H1 (cell line): ENCODE measurements around the gene CYP26A1. TPM values are rescaled to one million over a fixed set of nuclear protein-coding genes. Genes with fewer than 3 reads are reported as not detected.

Source experiments
- CTCF ChIA-PET: fragments of 300-600 bp; sonication (Branson Sonifier 250); formaldehyde crosslinking; loops from one replicate; lab custom pipeline; 2021; ENCODE audit not compliant: partially characterized antibody; lab: Charles Lee
- POLR2A ChIA-PET: fragments of 300-600 bp; sonication (Branson Sonifier 250); formaldehyde crosslinking; loops from one replicate; lab custom pipeline; 2021; ENCODE audit warnings: inconsistent platforms; ENCODE audit not compliant: partially characterized antibody; lab: Charles Lee
- DNase-seq, 2 experiments: peaks; one replicate each; pipeline versions ENCODE4 v3.0.0 to v3.0.0-alpha.2; 2010 to 2022; ENCODE audit warnings: low spot score in 2 of 2, low read depth in 1 of 2, mixed read lengths in 1 of 2
- FAIRE-seq: peaks from 2 replicates; lab custom pipeline; 2011; peaks lifted over from hg19 to GRCh38; lab: Jason Lieb, UNC
- H2AFZ ChIP-seq: 2 replicates; pipeline ENCODE4 v1.8.1; 2012; ENCODE audit warnings: low read length, inconsistent platforms
- H2AK5ac ChIP-seq: 2 replicates; pipeline ENCODE4 v1.6.1; 2013; ENCODE audit warnings: low read depth, low read length
- H2BK120ac ChIP-seq: replicated peaks from 2 replicates; pipeline ENCODE3; 2013; ENCODE audit warnings: low read depth, low read length, inconsistent platforms
- H2BK12ac ChIP-seq: 2 replicates; pipeline ENCODE4 v1.6.1; 2013; ENCODE audit warnings: low read depth, low read length
- H2BK15ac ChIP-seq: 2 replicates; pipeline ENCODE4 v1.6.1; 2013; ENCODE audit warnings: low read length
- H2BK20ac ChIP-seq: 2 replicates; pipeline ENCODE4 v1.6.1; 2013; ENCODE audit warnings: low read length
- H2BK5ac ChIP-seq: 2 replicates; pipeline ENCODE4 v1.6.1; 2013; ENCODE audit warnings: low read depth, low read length
- H3K14ac ChIP-seq: 2 replicates; pipeline ENCODE4 v1.6.1; 2013; ENCODE audit warnings: inconsistent platforms; ENCODE audit not compliant: insufficient read length
- H3K18ac ChIP-seq: 2 replicates; pipeline ENCODE4 v1.6.1; 2013; ENCODE audit warnings: low read length; ENCODE audit errors: extremely low read depth
- H3K23ac ChIP-seq: 2 replicates; pipeline ENCODE4 v1.6.1; 2013; ENCODE audit warnings: inconsistent platforms; ENCODE audit not compliant: insufficient read length
- H3K23me2 ChIP-seq: 2 replicates; pipeline ENCODE4 v1.6.1; 2013; ENCODE audit warnings: low read depth, low read length
- H3K27ac ChIP-seq: 2 replicates; pipeline ENCODE4 v1.6.1; 2011; ENCODE audit warnings: low read depth, low read length, inconsistent platforms
- H3K27me3 ChIP-seq, 4 experiments: replicated peaks in 1 of 4; 1 replicate in 1 of 4; 2 replicates in 3 of 4; pipeline versions ENCODE4 v1.6.1 to v1.8.1; 2011 to 2013; ENCODE audit warnings: low read length in 3 of 4, mild to moderate bottlenecking in 3 of 4, inconsistent platforms in 2 of 4, mixed read lengths in 2 of 4, moderate library complexity in 1 of 4; ENCODE audit not compliant: control insufficient read depth in 3 of 4, insufficient read depth in 3 of 4; ENCODE audit errors: extremely low read depth in 1 of 4
- H3K36me3 ChIP-seq, 4 experiments: 2 replicates each; pipeline versions ENCODE4 v1.6.1 to v1.8.1; 2011 to 2013; ENCODE audit warnings: mild to moderate bottlenecking in 4 of 4, low read length in 3 of 4, moderate library complexity in 2 of 4, control low read depth in 1 of 4, inconsistent platforms in 1 of 4; ENCODE audit not compliant: insufficient read depth in 4 of 4, control insufficient read depth in 2 of 4
- H3K4ac ChIP-seq: replicated peaks from 2 replicates; pipeline ENCODE3; 2013; ENCODE audit warnings: low read length, low read depth, mixed read lengths, inconsistent platforms; ENCODE audit not compliant: insufficient read length
- H3K4me1 ChIP-seq, 4 experiments: replicated peaks in 1 of 4; 1 replicate in 1 of 4; 2 replicates in 3 of 4; pipeline versions ENCODE4 v1.6.1 to v1.8.1; 2011 to 2013; ENCODE audit warnings: low read length in 3 of 4, inconsistent platforms in 2 of 4, mixed read lengths in 1 of 4; ENCODE audit not compliant: insufficient read depth in 4 of 4, control insufficient read depth in 3 of 4
- H3K4me2 ChIP-seq, 2 experiments: 2 replicates each; pipeline versions ENCODE4 v1.6.1 to v1.8.1; 2011 to 2013; ENCODE audit warnings: low read depth in 2 of 2, low read length in 2 of 2, control low read depth in 1 of 2, inconsistent platforms in 1 of 2, mild to moderate bottlenecking in 1 of 2; ENCODE audit not compliant: insufficient read depth in 1 of 2
- H3K4me3 ChIP-seq, 4 experiments: fragments of 200-600, 300-600 bp in 1 of 4; sonication (generic), shearing (Covaris generic), sonication (Bioruptor Twin) in 1 of 4; 2 replicates each; pipeline versions ENCODE4 v1.5.1 to v1.8.1; 2011 to 2016; ENCODE audit warnings: low read length in 4 of 4, low read depth in 3 of 4, control low read depth in 2 of 4, inconsistent platforms in 2 of 4, mild to moderate bottlenecking in 2 of 4, mixed read lengths in 1 of 4, moderate library complexity in 1 of 4; ENCODE audit not compliant: insufficient read depth in 2 of 4; ENCODE audit errors: extremely low read depth in 1 of 4
- H3K56ac ChIP-seq: replicated peaks from 2 replicates; pipeline ENCODE3; 2013; ENCODE audit warnings: low read depth, mild to moderate bottlenecking, mixed read lengths, low read length, inconsistent platforms; ENCODE audit not compliant: insufficient read length
- H3K79me1 ChIP-seq: 2 replicates; pipeline ENCODE4 v1.6.1; 2013; ENCODE audit warnings: low read depth, low read length, control low read depth
- H3K79me2 ChIP-seq, 2 experiments: 2 replicates each; pipeline versions ENCODE4 v1.6.1 to v1.8.1; 2012 to 2013; ENCODE audit warnings: low read length in 2 of 2, mild to moderate bottlenecking in 2 of 2, inconsistent platforms in 1 of 2; ENCODE audit not compliant: insufficient read depth in 2 of 2, control insufficient read depth in 1 of 2
- H3K9ac ChIP-seq, 4 experiments: replicated peaks in 1 of 4; 1 replicate in 1 of 4; 2 replicates in 3 of 4; pipeline versions ENCODE4 v1.6.1 to v1.8.1; 2011 to 2013; ENCODE audit warnings: low read depth in 3 of 4, low read length in 3 of 4, control low read depth in 2 of 4, mild to moderate bottlenecking in 2 of 4, moderate library complexity in 2 of 4, inconsistent platforms in 1 of 4; ENCODE audit errors: extremely low read depth in 1 of 4
- H3K9me3 ChIP-seq, 2 experiments: 2 replicates each; pipeline versions ENCODE4 v1.6.1 to v1.8.1; 2012 to 2013; ENCODE audit warnings: mild to moderate bottlenecking in 2 of 2, moderate library complexity in 2 of 2, control low read depth in 1 of 2, inconsistent platforms in 1 of 2, low read depth in 1 of 2, low read length in 1 of 2, mixed read lengths in 1 of 2; ENCODE audit not compliant: insufficient read depth in 2 of 2
- H4K20me1 ChIP-seq, 2 experiments: replicated peaks in 1 of 2; 2 replicates each; pipeline versions ENCODE3 to v1.8.1; 2011 to 2013; ENCODE audit warnings: inconsistent platforms in 2 of 2, low read length in 2 of 2, mild to moderate bottlenecking in 1 of 2; ENCODE audit not compliant: insufficient read depth in 2 of 2, control insufficient read depth in 1 of 2
- H4K5ac ChIP-seq: 2 replicates; pipeline ENCODE4 v1.6.1; 2013; ENCODE audit warnings: low read length, low read depth, mixed read lengths, inconsistent platforms; ENCODE audit not compliant: insufficient read length
- H4K8ac ChIP-seq: 2 replicates; pipeline ENCODE4 v1.8.0; 2013; ENCODE audit warnings: mild to moderate bottlenecking, moderate library complexity, low read length, inconsistent platforms; ENCODE audit not compliant: insufficient read depth; ENCODE audit errors: extremely low read depth
- H4K91ac ChIP-seq: replicated peaks from 2 replicates; pipeline ENCODE3; 2013; ENCODE audit warnings: low read length, mixed read lengths, inconsistent platforms; ENCODE audit not compliant: insufficient read length
- HDAC2 ChIP-seq, 2 experiments: fragments of 300-600 bp in 1 of 2; sonication (generic) in 1 of 2; IDR thresholded peaks; 2 replicates each; pipeline ENCODE4 v1.6.1; 2011 to 2012; ENCODE audit warnings: low read depth in 2 of 2, low read length in 2 of 2, mild to moderate bottlenecking in 2 of 2, moderate library complexity in 2 of 2, borderline replicate concordance in 1 of 2, inconsistent platforms in 1 of 2
- RFX5 ChIP-seq: IDR thresholded peaks from 2 replicates; pipeline ENCODE4 v1.6.1; 2011; ENCODE audit warnings: low read depth, low read length, improper control_type of control experiment, borderline replicate concordance
- RXRA ChIP-seq: IDR thresholded peaks from 2 replicates; pipeline ENCODE4 v1.6.1; 2011; ENCODE audit warnings: low read depth, mild to moderate bottlenecking, low read length, moderate library complexity; ENCODE audit not compliant: insufficient read depth
- SIRT6 ChIP-seq: IDR thresholded peaks from one replicate; pipeline ENCODE4 v1.7.1; 2012; ENCODE audit warnings: low read length, inconsistent platforms
- SRF ChIP-seq: IDR thresholded peaks from 2 replicates; pipeline ENCODE4 v1.6.1; 2011; ENCODE audit warnings: mild to moderate bottlenecking, low read depth, low read length, moderate library complexity
- WGBS, 2 experiments: shearing (Covaris generic) in 1 of 2; methylation state at CpG; one replicate each; pipeline versions ENCODE4 v1.1.6 to v1.1.7; 2013 to 2015; ENCODE audit warnings: low lambda C conversion rate in 2 of 2, mixed read lengths in 2 of 2, inconsistent platforms in 1 of 2, low coverage in 1 of 2, missing lambda C conversion rate in 1 of 2; ENCODE audit not compliant: insufficient replicate concordance in 2 of 2, insufficient coverage in 1 of 2, insufficient read length in 1 of 2; ENCODE audit errors: extremely low coverage in 1 of 2, missing lambda C conversion rate in 1 of 2; 5-methylcytosine and 5-hydroxymethylcytosine counted together
- polyA plus RNA-seq, 7 experiments: library from polyadenylated mRNA; depleted of rRNA in 3 of 7; stranded (reverse) in 5 of 7; unstranded in 2 of 7; fragments of >200 nt in 5 of 7; fragments of 200-250 nt in 2 of 7; gene quantifications; 1 replicate in 5 of 7; 2 replicates in 1 of 7; 4 replicates in 1 of 7; pipeline versions ENCODE4 v1.2.1 to v1.2.3, GENCODE V29; 2011 to 2013; ENCODE audit warnings: missing spikeins in 2 of 7, mixed read lengths in 2 of 7
- total RNA-seq: library from RNA; stranded (reverse); fragmentation: NEBNext Ultra II Directional; extraction: Animal tissue kit (Norgen Biotek cat#: 25700); gene quantifications from 2 replicates; pipeline ENCODE4 v1.2.1, GENCODE V29; 2021

CYP26A1 gene
- total and polyA plus RNA-seq, 2 of the 8 experiments (the other 6 are each of a cell fraction or from before 2014, with no cell fraction given): 5.0 to 9.1 TPM

DNA sequence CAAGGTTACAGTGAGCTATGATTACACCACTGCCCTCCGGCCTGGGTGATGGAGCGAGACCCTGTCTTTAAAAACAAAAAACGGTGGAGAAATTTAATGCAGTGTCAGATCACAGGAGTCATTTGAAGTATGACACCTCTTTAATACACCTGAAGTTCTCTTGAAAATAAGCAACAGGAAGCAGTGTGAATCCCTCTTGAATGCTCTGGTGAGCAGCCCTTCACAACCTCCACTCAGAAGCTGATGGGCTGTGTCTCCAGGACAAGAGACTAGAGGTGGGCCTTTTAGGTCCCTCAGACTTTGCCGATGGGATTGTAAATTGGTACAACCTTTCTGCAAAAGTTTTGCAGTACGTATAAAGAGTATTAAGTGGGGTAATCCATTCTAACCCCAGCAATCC, 50.1 kb downstream of the CYP26A1 start:
- H2BK5ac ChIP-seq: no peak overlapping the region
- H3K9ac ChIP-seq: no peak overlapping the region
- H3K23me2 ChIP-seq: no peaks in the 10 kb centered on the region; the same call in 1 of the 2 replicates
- H3K79me1 ChIP-seq: no peaks in the 10 kb centered on the region
- H3K23ac ChIP-seq: no peak overlapping the region
- H3K27me3 ChIP-seq: no peaks in the 10 kb centered on the region
- H3K4me1 ChIP-seq: no peaks in the 10 kb centered on the region
- ChIA-PET POLR2A (interaction anchor here (1.0 kb wide), 1 partner anchor 99 kb away, joined by 3 read pairs; no protein-coding TSS in a partner anchor), CTCF (interaction anchor here (0.6 to 1.8 kb wide), 6 partner anchors 10 to 234 kb away, joined by 3 to 8 read pairs (median 3); no protein-coding TSS in a partner anchor)
- no peak overlapping the region for H3K56ac ChIP-seq
- H3K4me2 ChIP-seq: no peak overlapping the region
- 83% methylated on average over 5 of the region's 5 CpGs; no CpG with 5 or more reads in 1 of the 2 experiments for WGBS, 2 experiments
- H3K4me3 ChIP-seq: no peak overlapping the region
- no peak overlapping the region for H4K5ac ChIP-seq
- no peak overlapping the region for H4K91ac ChIP-seq
- H2BK12ac ChIP-seq: no peak overlapping the region
- no peak for DNase-seq
- TF ChIP-seq RXRA: no peak
- TF ChIP-seq SRF: no peak
- no peak for TF ChIP-seq RFX5
- TF ChIP-seq SIRT6: no peak
- no peak for TF ChIP-seq HDAC2 (IDR thresholded peaks at IDR 0.05; ENCODE audit: borderline replicate concordance in 1 of 2, low read depth in 2 of 2, low read length in 2 of 2)
- no peaks in the 10 kb centered on the region for H4K20me1 ChIP-seq
- peaks cover 25% of the 10 kb centered on the region in 2 experiments for H3K9me3 ChIP-seq
- no peak overlapping the region for H2BK120ac ChIP-seq
- no peak overlapping the region for H2BK20ac ChIP-seq
- FAIRE-seq: no peak
- no peaks in the 10 kb centered on the region for H3K79me2 ChIP-seq
- H2AFZ ChIP-seq: no peak overlapping the region
- no peak overlapping the region for H3K18ac ChIP-seq
- no peak overlapping the region for H3K4ac ChIP-seq
- H3K27ac ChIP-seq: no peak overlapping the region
- H3K36me3 ChIP-seq: peaks cover 0 to 6% (median 1%) of the 10 kb centered on the region in 4 experiments; a peak in 1 of 8 replicates
- H3K14ac ChIP-seq: no peak overlapping the region
- H2AK5ac ChIP-seq: no peak overlapping the region
- H4K8ac ChIP-seq: no peak overlapping the region
- H2BK15ac ChIP-seq: no peak overlapping the region
